Suprapubic skin (tissue), 3 donors: ENCODE measurements around the gene SIRT3.

Experiments used
- POLR2AphosphoS5 ChIP-seq, 3 donors: sonication (generic); formaldehyde crosslinking; IDR thresholded peaks; one replicate each; pipeline ENCODE4 v1.6.1; 2017; ENCODE audit warnings: antibody characterized with exemption in 3 of 3
- TF ChIP-seq, protein P1 (sequence below), 2 donors: fragments of 200-600 bp in 1 of 2; fragments of 450-650 bp in 1 of 2; sonication (generic) in 1 of 2; IDR thresholded peaks; one replicate each; pipeline ENCODE4 v1.5.1; 2016 to 2019; ENCODE audit warnings: antibody characterized with exemption in 2 of 2, mild to moderate bottlenecking in 1 of 2, moderate library complexity in 1 of 2

DNA sequence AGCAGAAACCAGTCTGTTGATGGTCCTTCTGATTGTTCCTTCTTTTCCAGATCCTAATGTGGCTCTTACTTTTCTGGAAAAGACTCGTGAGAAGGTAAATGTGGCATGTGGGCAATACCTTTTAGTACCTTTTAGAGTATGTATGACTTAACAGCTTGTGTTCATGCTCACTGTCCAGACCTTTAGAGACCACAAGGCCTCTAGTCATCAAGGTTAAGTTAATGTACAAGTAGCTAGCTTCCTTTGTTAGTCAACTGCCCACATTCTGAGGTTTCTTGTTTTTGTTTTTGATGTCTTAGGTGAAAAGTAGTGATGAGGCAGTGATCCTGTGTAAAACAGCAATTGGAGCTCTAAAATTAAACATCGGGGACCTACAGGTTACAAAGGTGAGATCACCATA, 8.2 kb upstream of the SIRT3 start:
- TF ChIP-seq POLR2AphosphoS5 (IDR thresholded peaks at IDR 0.05), result no peak
- TF ChIP-seq, protein P1, sequence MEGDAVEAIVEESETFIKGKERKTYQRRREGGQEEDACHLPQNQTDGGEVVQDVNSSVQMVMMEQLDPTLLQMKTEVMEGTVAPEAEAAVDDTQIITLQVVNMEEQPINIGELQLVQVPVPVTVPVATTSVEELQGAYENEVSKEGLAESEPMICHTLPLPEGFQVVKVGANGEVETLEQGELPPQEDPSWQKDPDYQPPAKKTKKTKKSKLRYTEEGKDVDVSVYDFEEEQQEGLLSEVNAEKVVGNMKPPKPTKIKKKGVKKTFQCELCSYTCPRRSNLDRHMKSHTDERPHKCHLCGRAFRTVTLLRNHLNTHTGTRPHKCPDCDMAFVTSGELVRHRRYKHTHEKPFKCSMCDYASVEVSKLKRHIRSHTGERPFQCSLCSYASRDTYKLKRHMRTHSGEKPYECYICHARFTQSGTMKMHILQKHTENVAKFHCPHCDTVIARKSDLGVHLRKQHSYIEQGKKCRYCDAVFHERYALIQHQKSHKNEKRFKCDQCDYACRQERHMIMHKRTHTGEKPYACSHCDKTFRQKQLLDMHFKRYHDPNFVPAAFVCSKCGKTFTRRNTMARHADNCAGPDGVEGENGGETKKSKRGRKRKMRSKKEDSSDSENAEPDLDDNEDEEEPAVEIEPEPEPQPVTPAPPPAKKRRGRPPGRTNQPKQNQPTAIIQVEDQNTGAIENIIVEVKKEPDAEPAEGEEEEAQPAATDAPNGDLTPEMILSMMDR (IDR thresholded peaks at IDR 0.05), result no peak
